DMS53 treated with DMSO at 0.1 percent for 48 hours (cell line): Measurements from ENCODE around the gene BICC1.

Experiments
- DNase-seq: peaks from one replicate; lab custom pipeline; 2025; ENCODE audit not compliant: unreplicated experiment; lab: John Stamatoyannopoulos, UW

Gene BICC1

GRCh38 chr10:58642283-58642682, 129.6 kb downstream of the BICC1 start:
- DNase-seq, result no peak

- no peak for DNase-seq
These were observed 130.3 kb downstream of the BICC1 start for GRCh38 chr10:58642916-58643428.

GRCh38 chr10:58644311-58644710, 131.6 kb downstream of the BICC1 start:
- no peak for DNase-seq

- DNase-seq, result no peak
These were observed 132.9 kb downstream of the BICC1 start for GRCh38 chr10:58645416-58646146.

- DNase-seq, result no peak
These were observed 134.9 kb downstream of the BICC1 start for GRCh38 chr10:58647376-58648112.

- no peak for DNase-seq
These were observed 135.5 kb downstream of the BICC1 start for GRCh38 chr10:58648131-58648530.

GRCh38 chr10:58651040-58651439, 138.4 kb downstream of the BICC1 start:
- DNase-seq, result no peak

- no peak for DNase-seq
These were observed 139.1 kb downstream of the BICC1 start for GRCh38 chr10:58651742-58652141.

GRCh38 chr10:58653139-58653538, 140.5 kb downstream of the BICC1 start:
- no peak for DNase-seq

GRCh38 chr10:58660575-58661255, 148.0 kb downstream of the BICC1 start:
- DNase-seq, result no peak

- DNase-seq, result no peak
These were observed 148.7 kb downstream of the BICC1 start for GRCh38 chr10:58661336-58661735.

GRCh38 chr10:58661902-58662301, 149.2 kb downstream of the BICC1 start:
- no peak for DNase-seq

- no peak for DNase-seq
These were observed 149.6 kb downstream of the BICC1 start for GRCh38 chr10:58662314-58662713.

GRCh38 chr10:58665361-58665760, 152.7 kb downstream of the BICC1 start:
- no peak for DNase-seq

GRCh38 chr10:58666024-58666423, 153.4 kb downstream of the BICC1 start:
- DNase-seq, result peak; percentile 25

- no peak for DNase-seq
These were observed 155.1 kb downstream of the BICC1 start for GRCh38 chr10:58667658-58668310.

GRCh38 chr10:58672845-58673244, 160.2 kb downstream of the BICC1 start:
- DNase-seq, result no peak

- DNase-seq, result no peak
These were observed 161.6 kb downstream of the BICC1 start for GRCh38 chr10:58674251-58674650.

GRCh38 chr10:58675321-58675720, 162.6 kb downstream of the BICC1 start:
- no peak for DNase-seq

- DNase-seq, result no peak
These were observed 178.9 kb downstream of the BICC1 start for GRCh38 chr10:58691528-58691927.

GRCh38 chr10:58693919-58694318, 181.2 kb downstream of the BICC1 start:
- no peak for DNase-seq
